GM19043 (cell line): ENCODE results near the gene KDM4D.
"Not testable (repeated sequence)": the region's sequence is repeated elsewhere in the genome, so short reads cannot be mapped to it uniquely, and the experiment has no call there.

Experiments
- ATAC-seq: cut with Tn5 transposase; IDR thresholded peaks from one replicate; pipeline ENCODE4 v1.9.1; 2021; ENCODE audit warnings: low read depth; ENCODE audit not compliant: unreplicated experiment

Gene KDM4D

GRCh38 chr11:94956963-94957362, 16.5 kb upstream of the KDM4D start:
- ATAC-seq: no peak

- ATAC-seq: no peak
These were observed 15.3 kb upstream of the KDM4D start for GRCh38 chr11:94958121-94958696.

GRCh38 chr11:94959179-94959578, 14.3 kb upstream of the KDM4D start:
- ATAC-seq: no peak

GRCh38 chr11:94960488-94960887, 13.0 kb upstream of the KDM4D start:
- no peak for ATAC-seq

DNA sequence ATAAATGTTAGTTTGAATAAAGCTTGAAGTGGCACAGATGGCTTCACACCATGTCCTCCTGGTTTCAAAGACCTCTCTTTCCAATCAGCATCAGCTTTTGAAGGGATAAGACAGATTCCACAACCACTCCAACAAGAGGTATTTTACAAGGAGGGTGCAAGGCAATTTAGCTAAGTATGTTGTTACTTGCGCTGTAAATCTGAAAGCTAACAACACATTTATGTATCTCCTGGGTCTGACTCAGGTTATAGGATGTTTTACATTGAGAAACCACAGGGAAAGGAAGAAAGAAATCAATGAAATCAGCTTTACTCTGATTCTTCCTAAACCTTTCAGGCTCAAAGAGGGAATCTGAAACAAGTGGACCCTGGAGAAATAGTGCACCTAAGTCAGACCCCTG, 12.3 kb upstream of the KDM4D start:
- no peak for ATAC-seq

DNA sequence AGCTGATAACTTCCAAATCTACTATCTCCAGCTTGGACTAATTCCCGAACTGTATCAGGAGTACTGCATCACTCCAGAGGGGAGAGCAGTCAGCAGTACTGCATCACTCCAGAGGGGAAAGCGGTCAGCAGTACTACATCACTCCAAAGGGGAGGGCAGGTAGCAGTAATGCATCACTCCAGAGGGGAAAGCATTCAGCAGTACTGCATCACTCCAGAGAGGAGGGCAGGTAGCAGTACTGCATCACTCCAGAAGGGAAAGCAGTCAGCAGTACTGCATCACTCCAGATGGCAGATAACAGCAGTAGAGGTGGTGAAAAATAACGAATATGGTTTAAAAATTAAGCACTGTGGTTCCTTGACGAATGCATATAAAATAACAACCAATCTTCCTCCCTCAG, 8.6 kb upstream of the KDM4D start:
- ATAC-seq: no peak

DNA sequence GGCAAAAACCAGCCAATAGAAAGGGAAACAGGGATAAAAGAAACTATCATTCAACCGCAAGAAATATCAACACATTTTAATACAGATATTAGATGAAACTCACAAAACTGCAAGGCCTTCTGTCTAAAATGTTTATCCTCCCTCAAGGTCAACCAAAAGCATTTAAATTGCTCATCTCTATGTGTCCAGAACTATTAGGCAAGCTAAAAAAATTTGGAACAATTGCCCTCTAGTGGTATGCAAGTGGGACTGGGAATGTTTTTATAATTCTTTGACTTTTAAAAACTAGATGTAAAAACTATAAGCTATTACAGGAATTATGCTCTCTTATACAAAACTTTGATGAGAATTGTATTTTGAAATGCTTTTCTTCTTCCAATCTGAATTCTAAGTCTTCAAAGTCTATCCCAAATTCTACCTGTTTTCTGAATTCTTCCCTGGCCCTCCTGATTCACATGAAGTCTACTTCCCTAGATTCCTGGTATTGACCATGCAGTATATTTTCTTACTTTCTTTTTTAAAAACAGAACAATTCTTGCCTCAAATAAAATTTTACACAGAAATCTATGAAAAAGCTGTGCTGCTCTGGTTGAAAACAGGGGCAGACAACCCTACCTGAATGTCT, 5.1 kb upstream of the KDM4D start:
- ATAC-seq: no peak

DNA sequence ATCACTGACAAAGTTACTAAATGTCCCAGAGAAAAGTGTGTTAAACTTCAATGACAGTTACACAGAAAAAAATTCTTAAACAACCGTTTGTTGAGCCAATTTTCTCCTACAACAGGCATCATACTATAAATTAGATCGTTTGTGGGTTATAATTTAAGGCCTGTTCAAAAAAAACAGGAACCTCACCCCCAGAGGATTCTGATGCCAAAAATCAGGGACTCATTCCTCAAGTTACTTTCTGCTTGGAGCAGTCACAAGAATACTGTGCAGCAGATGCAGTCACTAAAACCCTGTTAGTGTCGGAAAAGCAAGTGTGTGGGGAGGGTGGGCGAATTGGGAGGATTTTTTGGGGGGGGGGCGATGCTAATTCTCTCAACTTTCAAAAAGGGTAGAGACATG, 810 bp upstream of the KDM4D start:
- no peak for ATAC-seq

DNA sequence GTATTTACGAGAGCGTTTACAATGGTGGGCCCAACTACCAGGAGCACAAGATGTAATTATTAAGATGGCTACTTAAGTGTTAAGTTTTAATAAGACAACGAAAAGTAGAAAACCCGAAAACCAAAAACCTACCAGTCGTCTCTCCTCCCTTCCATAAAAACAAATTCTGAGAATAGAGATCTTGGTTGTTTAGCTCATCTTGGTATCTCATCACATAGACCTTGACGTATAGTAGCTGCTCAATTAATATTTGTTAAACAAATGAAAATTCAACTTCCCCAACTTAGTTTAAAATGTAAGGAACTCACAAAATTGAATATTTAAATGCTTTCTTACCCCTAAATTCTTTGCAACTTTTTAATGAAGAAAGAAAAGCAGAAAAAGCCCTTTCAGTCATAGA, 669 bp downstream of the KDM4D start:
- ATAC-seq: no peak

GRCh38 chr11:94975599-94975998, 2.1 kb downstream of the KDM4D start:
- no peak for ATAC-seq

DNA sequence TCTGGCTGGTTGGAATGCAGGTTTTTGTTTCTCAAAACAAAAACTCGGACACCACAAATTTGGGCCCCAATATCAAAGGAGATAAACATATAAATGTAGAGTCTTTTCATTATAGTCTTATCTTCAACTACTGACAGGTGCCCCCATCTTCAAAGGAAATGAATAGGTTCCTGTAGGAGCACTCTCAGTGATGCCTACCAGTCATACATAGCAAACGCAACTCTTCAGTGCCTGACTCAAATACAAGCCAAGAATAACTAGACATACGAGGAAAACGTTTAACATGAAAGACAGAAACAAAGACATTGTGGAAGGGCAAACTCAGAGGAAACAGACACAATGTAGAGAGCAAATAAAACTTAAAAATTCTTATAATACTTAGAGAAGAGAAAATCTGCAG, 13.9 kb downstream of the KDM4D start:
- no peak for ATAC-seq

DNA sequence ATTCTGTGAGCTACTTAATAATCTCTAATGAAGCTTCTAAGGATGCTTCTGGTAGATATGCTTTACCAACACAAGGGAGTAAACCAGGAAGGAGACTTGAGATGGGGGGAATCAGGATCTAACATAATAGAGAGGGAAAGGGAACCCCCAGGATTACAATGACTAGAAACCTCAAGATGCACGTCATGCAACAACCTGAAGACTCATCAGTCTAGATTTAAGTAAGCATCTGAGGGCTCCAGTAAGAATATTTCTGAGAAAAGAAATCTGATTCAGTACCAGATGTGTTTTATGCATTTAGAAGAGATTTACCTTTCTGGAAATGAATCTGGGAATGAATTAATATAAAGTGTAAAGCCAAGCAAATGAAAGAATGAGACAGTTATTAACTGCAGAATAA, 15.2 kb downstream of the KDM4D start:
- ATAC-seq: no peak

DNA sequence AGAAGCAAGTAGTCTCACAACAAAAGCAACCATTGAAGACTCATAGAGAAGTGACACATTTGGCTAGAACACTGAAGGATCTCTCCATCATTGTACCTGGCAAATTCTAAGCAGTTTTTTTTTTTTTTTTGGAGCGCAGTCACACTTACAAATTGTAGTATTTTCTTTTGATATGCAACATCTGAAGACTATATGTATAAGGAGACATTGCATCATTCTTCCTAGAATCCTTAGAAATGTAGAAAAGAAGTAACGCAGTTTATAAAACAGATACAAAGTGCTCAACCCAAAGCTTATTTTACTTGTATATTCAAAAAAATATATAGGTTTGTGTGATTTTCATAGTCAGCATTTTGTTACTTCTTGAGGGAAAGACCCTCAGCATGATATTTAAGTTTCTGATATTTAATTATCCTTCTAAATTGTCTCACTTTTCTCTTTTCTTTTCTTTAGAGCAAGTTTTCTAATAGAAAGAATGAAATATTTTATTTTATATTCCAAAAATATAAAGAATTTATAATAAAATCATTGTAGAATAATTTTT, 20.0 kb downstream of the KDM4D start:
- no peak for ATAC-seq

GRCh38 chr11:94997437-94997836, 23.9 kb downstream of the KDM4D start:
- ATAC-seq: no peak

DNA sequence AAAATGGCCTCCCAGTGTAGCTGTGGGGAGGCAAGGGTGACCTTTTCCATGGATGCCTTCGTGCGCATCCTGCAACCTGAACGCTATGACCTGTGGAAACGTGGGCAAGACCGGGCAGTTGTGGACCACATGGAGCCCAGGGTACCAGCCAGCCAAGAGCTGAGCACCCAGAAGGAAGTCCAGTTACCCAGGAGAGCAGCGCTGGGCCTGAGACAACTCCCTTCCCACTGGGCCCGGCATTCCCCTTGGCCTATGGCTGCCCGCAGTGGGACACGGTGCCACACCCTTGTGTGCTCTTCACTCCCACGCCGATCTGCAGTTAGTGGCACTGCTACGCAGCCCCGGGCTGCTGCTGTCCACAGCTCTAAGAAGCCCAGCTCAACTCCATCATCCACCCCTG, 24.8 kb downstream of the KDM4D start:
- ATAC-seq: no peak

- ATAC-seq: no peak
These were observed 30.2 kb downstream of the KDM4D start for GRCh38 chr11:95003716-95004115.

DNA sequence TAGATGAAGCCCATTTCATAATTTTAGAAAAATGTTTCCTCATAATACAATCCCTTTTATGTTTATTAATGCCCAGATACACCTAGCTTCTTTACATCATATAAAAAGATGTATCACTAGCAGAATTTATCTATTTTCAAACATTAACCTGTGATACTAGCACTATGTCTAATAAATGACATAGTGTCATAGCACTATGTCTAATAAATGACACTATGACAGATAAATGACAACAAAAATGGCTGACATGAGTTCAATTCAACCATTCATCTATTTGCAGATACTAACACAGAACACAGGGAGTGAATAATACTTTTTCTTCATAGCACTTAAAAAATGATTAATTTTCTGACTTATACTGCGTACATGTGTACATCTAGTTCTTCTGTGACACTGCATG, 32.1 kb downstream of the KDM4D start:
- no peak for ATAC-seq

DNA sequence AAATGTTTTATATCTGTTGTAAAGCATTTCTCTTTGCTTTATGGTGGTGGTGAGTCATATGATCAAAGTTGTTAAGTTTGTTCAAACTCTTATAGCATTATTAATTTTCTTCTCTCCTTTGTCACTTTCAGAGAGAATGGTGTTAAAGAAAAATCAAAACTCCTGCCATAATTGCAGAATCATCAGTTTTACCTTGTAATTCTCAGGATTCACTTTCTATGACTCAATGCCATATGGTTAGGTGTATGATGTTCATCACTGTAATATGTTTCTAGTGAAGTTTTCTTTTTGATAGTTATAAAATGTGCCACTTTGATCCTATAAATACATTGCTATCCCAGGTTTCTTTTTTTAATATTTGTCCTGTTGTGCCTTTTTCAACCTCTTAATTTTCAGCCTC, 37.9 kb downstream of the KDM4D start:
- no peak for ATAC-seq

GRCh38 chr11:95014184-95014821, 40.8 kb downstream of the KDM4D start:
- no peak for ATAC-seq

GRCh38 chr11:95016139-95016538, 42.6 kb downstream of the KDM4D start:
- no peak for ATAC-seq

DNA sequence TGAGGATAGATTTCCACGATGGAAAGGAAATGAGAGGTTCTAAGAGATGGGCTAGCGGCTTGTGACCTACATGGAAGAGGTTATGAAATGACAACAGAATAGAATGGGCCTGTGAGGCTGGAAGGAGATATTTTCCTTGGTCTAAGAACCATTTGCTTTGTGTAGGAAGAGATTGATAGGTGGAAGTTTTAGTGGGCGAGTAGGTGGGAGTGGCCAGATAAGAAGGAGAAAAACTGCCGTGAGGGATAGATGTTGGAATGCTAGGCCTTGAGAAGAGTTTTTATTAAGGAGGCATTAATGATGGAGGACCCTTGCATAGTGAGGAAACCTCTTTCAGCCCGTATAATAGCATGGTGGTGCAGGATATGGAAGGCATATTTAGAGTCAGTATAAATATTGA, 48.0 kb downstream of the KDM4D start:
- ATAC-seq: not testable (repeated sequence)

GRCh38 chr11:95024958-95025357, 51.4 kb downstream of the KDM4D start, which contains the start of gene KDM4E:
Gene KDM4E (plus strand): TSS chr11:95025258. CDS start chr11:95025558, 300 bp downstream.
- no peak for ATAC-seq
